Astrocyte of the spinal cord (primary cell): ENCODE measurements around the gene MDGA2.

Experiments
- DNase-seq: peaks from one replicate; pipeline ENCODE4 v3.0.0; 2011; ENCODE audit warnings: low read depth, low spot score
- H3K4me3 ChIP-seq: 2 replicates; pipeline ENCODE4 v1.5.1; 2011; ENCODE audit warnings: low read depth, mild to moderate bottlenecking, low read length, moderate library complexity
- CTCF ChIP-seq: IDR thresholded peaks from 2 replicates; pipeline ENCODE4 v1.5.1; 2012; ENCODE audit warnings: low read depth, mild to moderate bottlenecking, low read length, inconsistent platforms
- in situ Hi-C: cut with HindIII; loops from 2 replicates; pipeline ENCODE4 v1.10.0; 2017; ENCODE audit warnings: low sequenced_read_pairs

Gene MDGA2

GRCh38 chr14:47691829-47692228 is 16.4 kb upstream of the MDGA2 start:
- in situ Hi-C loops: no loop called here
- no peak for TF ChIP-seq CTCF
- H3K4me3 ChIP-seq: no peak overlapping the region

DNA sequence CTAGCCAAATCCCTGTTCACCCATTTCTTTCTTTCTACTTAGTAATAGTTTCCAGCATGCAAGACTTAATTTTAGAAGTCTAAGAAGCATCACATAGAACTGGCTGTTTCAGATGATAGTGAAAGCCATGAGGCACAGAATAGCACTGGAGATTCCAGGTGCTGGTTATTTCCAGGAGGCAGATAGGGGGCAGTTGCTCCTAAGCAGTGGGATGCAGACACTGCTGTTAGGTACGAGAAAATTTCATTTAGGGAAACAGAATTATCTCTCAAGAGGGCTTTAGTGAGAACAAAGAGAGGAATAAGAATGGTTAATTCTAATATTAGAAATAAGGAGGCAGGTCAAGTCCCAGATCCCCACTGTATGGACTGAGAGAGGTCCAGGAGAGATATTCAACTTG is 3.6 kb upstream of the MDGA2 start:
- TF ChIP-seq CTCF: no peak

More at GRCh38 chr14:47691829-47692228, 16.4 kb upstream of the MDGA2 start:
- DNase-seq: no peak

GRCh38 chr14:47678157-47678556 is 2.8 kb upstream of the MDGA2 start:
- TF ChIP-seq CTCF: no peak
- no peak for DNase-seq
- no peak overlapping the region for H3K4me3 ChIP-seq
- in situ Hi-C loops: no loop called here

More for the DNA sequence above, 3.6 kb upstream of the MDGA2 start:
- DNase-seq: no peak
- H3K4me3 ChIP-seq: no peak overlapping the region
- in situ Hi-C loops: no loop called here

DNA sequence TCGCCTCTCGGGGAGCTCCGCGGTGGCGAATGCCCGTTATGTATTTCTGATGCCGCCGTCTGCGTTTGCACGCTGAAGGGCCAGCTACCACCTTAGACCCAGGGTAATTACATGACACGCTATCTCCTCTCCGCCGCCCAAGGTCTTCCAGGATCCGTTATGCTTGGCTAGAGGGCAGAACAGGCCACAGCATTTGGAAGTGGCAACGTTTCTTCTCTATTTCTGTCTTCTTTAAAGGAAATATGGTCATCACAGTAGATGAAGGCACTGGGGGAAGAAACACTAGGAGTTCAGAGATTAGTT is 861 bp upstream of the MDGA2 start:
- no peak for DNase-seq
- no peak for TF ChIP-seq CTCF
- in situ Hi-C loops: no loop called here
- H3K4me3 ChIP-seq: peak overlapping the region; percentile 12

- DNase-seq: peak; percentile 0
- in situ Hi-C loops: no loop called here
- peak overlapping the region; percentile 23 for H3K4me3 ChIP-seq
- TF ChIP-seq CTCF: no peak
Measured at GRCh38 chr14:47674543-47675465, 601 bp downstream of the MDGA2 start.

GRCh38 chr14:47674148-47674542 is 1.3 kb downstream of the MDGA2 start:
- no peak for TF ChIP-seq CTCF
- in situ Hi-C loops: no loop called here
- H3K4me3 ChIP-seq: peak overlapping the region; percentile 10
- peak; percentile 10 for DNase-seq
